Pulmonary artery endothelial cell (primary cell): ENCODE results near the gene MAP2K6. TPM values are rescaled to one million over a fixed set of nuclear protein-coding genes. Genes with fewer than 3 reads are reported as not detected.

Experiments used
- DNase-seq: peaks from one replicate; pipeline ENCODE4 v3.0.0-alpha.2; 2011; ENCODE audit warnings: low read depth, low spot score
- total RNA-seq: library from RNA; depleted of rRNA; stranded (reverse); fragments of >200 nt; gene quantifications from 2 replicates; pipeline ENCODE4 v1.2.3, GENCODE V29; 2014

Gene MAP2K6
- total RNA-seq, 1 donor from 2014 or later: 2.0 TPM

DNA sequence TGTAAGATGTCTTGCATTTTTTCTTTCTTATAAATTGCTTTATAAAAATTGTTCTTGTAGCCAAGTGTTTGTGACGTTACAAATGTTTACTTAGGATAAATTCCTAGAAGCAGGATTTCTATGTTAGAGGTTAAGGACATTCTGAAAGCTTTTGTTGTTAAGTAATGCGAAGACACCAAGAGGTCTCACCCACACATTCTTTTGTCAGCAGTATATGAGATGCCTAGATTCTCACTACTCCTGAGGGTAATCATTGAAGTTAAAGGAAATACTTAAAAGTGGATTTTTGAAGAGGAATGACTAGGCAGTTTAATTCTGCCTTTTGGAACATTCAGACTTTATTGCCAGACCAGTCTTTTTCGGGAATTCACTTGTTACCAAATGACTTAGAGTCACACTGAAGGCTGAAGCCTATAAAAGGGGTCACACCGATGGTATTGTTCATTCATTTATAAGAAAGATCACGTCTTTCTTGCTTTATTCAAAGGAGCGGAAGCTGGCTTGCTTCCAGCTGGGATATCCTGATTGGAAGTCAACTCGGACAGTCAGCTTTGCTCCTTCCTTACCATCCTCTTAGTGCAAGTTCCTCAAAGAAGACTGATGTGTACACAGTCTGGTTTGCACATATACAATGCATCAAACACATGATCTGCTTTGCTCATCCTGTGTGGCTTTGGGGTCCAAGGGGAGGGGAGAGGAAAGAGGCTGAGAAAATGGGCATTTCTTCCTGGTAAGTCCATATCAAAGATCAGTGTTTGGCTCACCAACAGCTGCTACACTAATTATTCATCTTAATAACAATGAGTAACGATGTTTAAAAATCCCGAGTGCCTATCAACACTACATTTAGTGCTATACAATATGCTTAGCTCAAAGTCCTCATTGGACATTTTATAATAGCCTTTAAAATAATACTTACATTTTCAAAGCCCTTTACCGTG, 160.0 kb downstream of the MAP2K6 start:
- peak; percentile 33 for DNase-seq

DNA sequence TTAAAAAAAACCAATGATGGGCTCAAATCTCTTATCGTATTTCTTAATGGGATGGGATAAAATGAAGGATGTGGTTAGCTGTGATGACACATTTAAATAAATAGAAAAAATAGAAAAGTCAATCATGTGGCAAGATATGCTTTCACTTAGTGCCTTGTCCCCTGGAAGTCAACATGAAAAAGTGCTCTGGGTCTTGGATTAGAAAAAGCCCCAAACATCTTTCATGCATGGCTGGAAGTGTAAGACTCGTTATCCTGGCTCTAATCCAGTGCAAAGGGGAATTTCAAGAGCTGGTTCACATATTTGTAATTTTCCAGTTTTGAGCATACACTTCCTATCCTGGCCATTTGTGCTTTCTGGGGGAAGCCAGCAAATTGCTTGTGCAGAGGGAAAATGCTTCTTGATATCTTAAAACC, 160.9 kb downstream of the MAP2K6 start:
- peak; percentile 41 for DNase-seq

DNA sequence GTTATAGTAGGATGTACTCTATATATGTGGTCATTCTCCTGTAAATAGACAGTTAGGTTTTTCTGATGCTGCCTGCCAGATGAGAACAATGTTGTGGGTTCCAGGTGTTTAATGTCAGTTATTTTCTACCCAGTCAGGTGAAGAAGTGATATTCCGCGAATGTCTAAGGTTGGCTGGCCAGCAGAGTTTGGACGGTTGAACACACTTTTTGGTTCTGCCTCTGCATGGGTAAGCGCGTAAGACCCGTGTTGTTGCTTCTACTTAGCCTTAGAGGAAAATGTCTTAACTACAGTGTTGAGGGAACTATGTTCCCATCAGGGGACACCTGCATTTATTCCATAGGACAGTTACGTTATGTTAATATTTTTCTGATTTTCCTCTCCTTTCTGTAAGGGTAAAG, 162.6 kb downstream of the MAP2K6 start:
- no peak for DNase-seq

DNA sequence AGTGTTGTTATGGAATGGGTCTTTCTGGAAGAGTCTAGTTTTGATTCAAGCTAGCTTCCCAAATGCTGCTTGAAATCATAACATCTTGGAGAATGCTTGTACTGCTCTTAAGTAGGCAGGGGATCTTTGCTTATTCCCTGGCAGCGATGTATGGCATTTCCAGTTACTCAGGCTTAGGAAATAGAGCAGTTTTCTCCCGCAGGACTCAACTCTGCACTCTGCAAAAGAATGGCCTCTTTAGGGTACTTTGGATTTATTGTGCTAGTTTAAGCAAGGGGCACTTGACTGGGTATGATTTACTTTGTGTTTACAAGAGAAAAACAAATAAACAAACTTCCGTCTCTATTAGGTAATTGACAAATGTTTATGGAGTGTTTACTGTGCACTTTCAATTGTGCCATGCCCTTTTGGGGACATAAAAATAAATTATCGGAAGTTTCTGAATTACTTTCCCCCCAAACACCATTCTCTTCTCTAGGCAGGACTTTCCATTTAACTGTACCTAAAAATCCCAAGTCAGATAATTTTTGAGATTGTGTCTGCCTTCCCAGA, 164.0 kb downstream of the MAP2K6 start:
- no peak for DNase-seq

DNA sequence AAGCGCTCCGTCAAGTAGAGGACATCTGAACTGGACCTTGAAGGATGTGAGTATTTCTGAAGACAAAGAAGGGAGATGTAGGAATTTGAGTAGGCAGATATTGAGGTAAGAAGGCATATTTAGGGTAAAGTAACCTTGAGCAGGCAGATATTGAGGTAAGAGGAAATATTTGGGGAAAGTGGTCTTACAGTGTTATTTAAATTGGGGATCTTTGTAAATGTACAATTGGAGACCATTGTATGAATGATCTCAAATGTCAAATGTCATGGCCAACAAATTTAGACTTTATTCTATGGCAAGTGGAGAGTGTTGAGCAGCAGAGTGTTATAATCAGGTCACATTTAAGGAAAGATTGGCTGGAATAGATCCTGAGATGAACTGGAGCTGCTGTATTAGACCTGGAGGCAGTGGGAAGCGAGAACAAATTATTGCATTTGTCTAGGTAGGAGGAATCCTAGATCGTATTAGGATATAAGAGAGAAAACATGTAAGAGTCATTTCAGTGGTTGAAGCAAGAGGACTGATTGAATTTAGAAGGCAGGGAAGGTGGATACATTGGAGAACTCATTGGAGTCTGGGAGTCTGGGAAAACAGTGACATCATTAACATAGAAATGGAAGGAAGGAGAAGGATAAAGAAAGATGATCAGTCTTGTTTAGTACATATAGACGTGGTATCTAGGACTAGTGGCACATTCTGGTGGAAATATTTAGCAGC, 165.6 kb downstream of the MAP2K6 start:
- DNase-seq: no peak

DNA sequence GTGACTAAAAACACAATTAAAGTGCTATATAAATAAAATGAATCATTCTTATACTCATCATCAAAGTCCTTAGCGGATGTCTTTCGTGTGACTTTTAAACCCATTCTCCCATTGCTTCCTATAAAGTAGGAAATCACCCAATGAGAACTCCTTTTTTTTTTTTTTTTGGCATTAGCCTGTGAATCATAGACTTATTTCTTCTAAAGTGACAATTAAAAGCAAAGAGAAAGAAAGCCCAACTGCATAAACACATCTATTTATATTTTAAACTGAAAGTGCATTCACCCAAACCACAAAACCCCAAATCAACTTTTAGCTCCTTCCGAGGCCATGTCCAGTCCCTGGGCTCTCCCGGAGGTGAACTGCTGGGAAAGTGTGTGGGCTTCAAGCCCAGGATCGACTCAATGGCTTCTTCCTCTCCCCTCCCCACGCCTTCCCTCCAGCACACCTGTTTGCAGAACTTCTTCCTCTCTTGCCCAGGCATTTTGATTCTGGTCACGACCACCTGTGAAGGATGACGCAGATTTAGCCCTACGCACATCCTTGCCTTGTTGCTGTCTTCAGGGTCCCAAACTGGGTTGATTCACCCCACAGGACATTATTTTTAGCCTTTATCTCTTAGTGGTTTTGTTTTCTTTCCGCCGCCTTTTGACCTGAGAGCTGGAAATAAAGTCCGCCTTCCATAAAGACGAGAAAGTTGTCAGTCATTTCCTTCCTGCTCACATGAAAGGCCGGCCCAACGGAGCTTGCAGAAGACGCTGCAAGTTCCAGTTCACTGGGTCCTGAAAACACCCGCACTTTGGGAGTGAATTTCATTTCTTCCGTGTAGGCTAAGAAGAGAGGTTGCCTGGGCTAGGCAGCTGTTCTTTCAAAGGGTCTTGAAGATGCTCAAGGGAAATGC, 166.8 kb downstream of the MAP2K6 start:
- no peak for DNase-seq

DNA sequence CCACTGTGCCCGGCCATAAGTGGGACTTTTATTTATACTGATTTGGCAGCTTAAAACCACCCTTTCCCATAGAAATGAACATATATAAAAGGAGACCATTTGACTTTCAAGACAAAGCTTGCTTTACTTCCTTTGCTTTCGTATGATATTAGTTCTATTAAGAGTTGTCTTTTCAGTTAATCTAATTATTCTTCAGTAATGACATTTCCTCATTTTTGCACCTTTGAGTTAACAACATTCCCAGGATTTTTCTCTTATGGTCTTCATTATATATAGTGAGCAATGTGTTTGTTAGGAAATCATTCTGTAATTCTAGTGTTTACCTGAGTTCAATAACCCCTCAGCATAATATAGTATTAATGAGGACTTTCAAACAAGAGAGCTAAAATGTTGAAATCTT, 173.8 kb downstream of the MAP2K6 start:
- DNase-seq: no peak

DNA sequence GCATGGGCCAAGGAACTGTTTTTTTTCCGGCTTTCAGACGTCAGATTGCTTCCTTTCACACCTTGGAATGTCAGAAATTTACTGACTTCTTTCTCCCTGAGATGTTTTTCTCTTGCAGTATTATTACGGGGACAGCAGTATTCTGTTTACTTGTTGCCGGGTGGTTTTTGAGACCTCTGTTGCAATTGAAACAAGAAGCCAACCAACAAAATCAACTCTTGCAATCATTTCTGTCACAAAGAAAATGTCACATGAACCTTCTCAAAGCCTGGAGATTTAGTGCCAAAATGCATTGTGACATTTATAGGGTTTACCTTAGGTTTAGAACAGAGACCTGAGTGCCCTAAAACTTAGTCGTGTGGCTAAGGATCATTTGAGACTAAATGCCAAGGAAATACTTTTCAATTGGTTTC, 174.3 kb downstream of the MAP2K6 start:
- DNase-seq: no peak

DNA sequence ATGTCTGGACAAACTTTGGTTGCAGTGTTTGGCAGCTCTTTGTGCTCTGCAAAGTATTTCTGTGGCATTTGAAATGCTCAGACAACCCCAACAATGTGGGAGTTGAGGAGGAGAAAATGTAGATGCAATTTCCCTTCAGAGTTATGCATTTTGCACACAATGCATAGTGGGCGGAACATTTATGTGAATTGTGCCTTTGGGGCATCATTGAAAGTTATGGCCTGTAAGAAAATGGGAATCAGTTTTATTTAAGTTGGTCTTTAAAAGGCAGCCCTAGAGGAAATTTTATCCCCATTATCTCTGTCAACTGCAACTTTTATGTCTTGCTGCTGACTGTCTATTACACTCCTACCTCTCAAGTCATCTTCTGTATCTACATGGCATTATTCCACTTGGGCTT, 176.2 kb downstream of the MAP2K6 start:
- DNase-seq: no peak

DNA sequence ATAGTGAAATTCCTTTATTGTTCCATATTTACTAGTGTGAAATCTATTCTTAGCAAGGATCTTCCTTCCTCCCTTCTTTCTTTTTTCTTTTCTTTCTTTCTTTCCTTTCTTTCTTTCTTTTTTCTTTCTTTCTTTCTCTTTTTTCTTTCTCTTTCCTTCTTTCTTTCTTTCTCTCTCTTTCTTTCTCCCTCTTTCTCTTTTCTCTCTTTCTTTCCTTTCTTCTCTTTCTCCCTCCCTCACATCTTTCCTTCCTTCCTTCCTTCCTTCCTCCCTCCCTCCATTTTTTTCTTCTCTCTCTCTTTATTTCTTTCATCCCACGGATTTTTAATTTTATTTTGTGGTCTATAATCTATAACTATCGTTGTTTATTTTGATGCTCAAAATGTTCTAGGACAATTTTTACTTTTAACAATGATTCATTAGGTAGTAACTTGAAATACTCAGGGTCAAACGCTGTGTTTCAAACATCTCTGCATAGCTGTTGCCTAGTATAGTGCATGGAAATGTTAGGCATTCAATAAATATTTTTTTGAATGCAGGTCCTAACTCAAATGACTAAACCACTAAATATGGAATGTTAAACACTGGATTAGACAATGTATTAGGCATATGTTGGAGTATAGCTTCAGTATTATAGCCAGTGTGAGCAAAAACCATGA, 178.3 kb downstream of the MAP2K6 start:
- DNase-seq: no peak

DNA sequence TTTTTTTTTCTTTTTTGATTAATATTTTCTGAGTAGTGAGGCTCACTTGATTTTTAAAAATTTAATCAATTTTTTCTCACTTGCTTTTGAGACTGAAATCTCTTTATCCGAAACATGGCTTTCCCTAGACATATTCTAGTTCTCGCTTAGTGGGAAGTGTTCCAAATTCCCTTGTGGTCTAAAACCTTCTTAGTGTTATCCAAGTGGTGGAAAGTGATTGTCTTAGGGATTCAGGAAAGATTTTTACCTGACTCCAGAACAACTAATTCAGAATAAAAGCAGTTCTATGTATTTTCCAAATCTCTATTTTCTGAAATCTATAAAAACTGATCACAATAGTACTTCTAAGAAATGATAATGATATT, 178.8 kb downstream of the MAP2K6 start:
- DNase-seq: no peak

DNA sequence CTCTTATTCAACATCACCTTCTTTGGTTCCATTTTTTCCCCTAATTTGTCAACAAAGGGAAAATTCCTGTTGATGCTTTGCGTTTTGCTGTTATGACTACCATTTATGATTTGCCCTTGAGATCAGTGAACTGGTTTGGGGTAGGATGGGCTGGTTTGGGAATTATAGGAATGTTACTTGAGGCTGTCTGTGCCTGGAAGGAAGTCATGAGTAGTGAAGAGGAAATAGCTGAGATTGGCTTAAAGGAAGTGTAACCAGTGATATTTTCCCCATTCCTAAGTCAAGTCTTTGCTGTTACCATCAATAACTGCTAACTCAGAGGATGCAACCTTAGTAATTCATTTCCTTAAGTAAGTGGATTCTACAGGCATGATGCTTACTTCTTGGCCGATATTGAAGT, 179.2 kb downstream of the MAP2K6 start:
- peak; percentile 64 for DNase-seq

DNA sequence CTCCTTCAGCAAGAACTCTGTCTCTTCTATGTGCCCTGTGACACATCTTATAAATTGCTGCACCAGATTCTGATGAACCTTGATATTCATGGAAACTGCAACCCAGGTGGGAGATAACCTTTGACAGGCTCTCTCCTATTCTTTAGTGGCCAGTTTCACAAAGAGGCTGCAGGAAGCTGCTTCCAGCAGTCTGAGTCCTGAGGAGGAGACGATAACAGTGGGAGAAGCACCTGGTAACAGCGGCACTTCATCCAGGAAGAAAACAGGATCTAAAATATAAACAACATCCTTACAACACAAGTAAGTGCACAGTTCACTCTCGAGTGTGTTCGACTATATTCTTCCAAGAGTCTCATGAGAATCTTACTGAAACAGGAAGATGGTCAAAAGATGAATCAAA, 180.1 kb downstream of the MAP2K6 start:
- DNase-seq: no peak

DNA sequence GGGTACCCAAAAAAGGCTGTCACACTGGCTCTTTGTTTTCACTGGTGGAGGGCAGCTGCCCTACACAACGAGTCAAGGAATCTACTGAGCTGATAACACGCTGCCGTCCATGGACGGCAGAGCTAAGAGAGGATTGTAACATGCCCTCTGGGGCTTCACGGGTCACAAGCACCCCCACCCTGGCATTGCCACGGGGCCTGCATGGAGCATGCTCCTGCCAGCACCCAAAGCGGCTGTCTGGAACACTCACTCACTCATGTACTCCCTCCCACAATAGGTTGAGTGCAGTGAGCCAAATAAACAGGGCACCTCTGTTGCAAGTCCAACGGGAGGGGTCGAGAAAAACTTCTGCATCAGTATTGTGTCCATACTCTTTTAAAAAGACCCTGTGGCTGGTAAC, 181.6 kb downstream of the MAP2K6 start:
- no peak for DNase-seq

DNA sequence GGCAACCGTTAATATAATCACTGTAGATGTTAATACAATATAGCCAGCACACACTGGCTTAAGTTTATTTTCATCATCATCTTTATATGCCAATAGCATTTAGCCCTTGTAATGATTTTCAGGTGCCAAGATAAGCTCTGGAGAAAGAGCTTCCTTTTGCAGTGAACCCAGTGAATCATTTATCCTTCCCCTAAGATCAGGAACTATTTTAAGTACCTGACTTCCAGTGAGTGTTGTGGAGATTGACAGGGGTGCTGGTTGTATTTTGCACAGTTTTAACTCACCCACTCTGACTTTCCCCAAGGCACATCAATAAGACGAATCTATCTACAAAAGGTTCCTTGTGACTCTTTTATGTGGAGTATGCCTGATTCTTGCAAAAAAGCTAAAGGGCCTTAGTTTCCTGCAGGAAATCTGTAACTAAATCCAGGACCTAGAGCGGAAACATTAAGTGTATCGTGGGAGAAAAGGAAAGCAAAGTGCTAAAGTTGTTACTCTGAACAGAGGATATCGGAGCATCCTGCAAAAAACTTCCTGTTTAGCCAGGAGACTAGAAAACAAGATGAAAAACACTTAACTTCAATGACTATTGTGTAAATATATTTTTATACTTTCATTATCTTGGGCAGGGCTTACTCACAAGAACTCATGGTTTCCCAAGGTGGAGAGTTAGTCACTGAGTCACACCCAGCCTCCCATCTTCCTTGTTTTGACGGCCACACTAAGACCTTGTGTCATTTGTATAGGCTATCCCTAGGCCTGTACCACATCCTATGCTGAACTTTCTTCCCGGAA, 183.6 kb downstream of the MAP2K6 start:
- DNase-seq: peak; percentile 46

DNA sequence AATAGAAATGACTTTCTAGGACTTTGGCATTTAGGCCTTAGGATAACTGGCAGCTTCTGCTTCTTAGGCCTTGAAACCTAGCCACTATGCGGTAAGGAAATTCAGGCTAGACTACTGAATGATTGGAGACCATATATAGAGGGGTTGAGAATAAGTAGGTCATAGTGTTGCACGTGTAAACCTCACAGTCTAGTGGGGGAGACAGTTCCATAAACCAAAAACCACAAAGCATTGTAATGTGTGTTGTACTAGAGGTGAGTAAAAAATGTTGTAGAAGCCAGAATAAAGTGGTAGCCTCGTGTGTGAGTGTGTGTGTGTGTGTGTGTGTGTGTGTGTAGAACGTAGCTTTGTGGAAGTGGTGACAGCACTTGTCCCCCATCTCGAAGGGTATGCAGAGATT, 188.5 kb downstream of the MAP2K6 start:
- DNase-seq: no peak
